ENCODE results near the gene TMA16.

TMA16 gene

GRCh38 chr4:163540977-163541376 is 46.5 kb downstream of the TMA16 start:
- Histone ChIP-seq H3K36me3 (ENCODE audit: control insufficient read depth, low read length) (no peaks in the 10 kb centered on the region), H3K9me2 (replicated peaks; ENCODE audit: control insufficient read depth, low read length) (no peaks in the 10 kb centered on the region), H4K20me1 (ENCODE audit: control insufficient read depth, insufficient read depth, low read depth, low read length) (no peaks in the 10 kb centered on the region), H3K4me1 (ENCODE audit: control insufficient read depth, low read length) (peaks cover 8% of the 10 kb centered on the region), H3K79me2 (ENCODE audit: control insufficient read depth, low read length) (no peaks in the 10 kb centered on the region), H3K4me3 (ENCODE audit: low read length) (no peak overlapping the region), H3K27ac (ENCODE audit: low read depth, low read length) (no peak overlapping the region), H3F3A (ENCODE audit: control insufficient read depth, insufficient read depth) (no peaks in the 10 kb centered on the region; the same call in 1 of the 2 replicates), H3K4me2 (ENCODE audit: low read length) (no peak overlapping the region), H3K27me3 (ENCODE audit: control insufficient read depth, low read length) (no peaks in the 10 kb centered on the region), H3K9me3 (ENCODE audit: control insufficient read depth, insufficient read depth, low read length) (no peaks in the 10 kb centered on the region)
- TF ChIP-seq CTCF (IDR thresholded peaks at IDR 0.05; ENCODE audit: low read depth, low read length, poor library complexity, severe bottlenecking) (no peak), EZH2phosphoT487 (IDR thresholded peaks at IDR 0.05; ENCODE audit: borderline replicate concordance, low read length) (no peak)

GRCh38 chr4:163542275-163542674 is 47.8 kb downstream of the TMA16 start:
- H3K9me3 ChIP-seq (ENCODE audit: control insufficient read depth, insufficient read depth, low read length): no peaks in the 10 kb centered on the region
- H3K27ac ChIP-seq (ENCODE audit: low read depth, low read length): no peak overlapping the region
- H3K4me2 ChIP-seq (ENCODE audit: low read length): no peak overlapping the region
- TF ChIP-seq EZH2phosphoT487 (IDR thresholded peaks at IDR 0.05; ENCODE audit: borderline replicate concordance, low read length): no peak
- no peak for TF ChIP-seq CTCF (IDR thresholded peaks at IDR 0.05; ENCODE audit: low read depth, low read length, poor library complexity, severe bottlenecking)
- no peaks in the 10 kb centered on the region for H3K79me2 ChIP-seq (ENCODE audit: control insufficient read depth, low read length)
- peaks cover 8% of the 10 kb centered on the region for H3K4me1 ChIP-seq (ENCODE audit: control insufficient read depth, low read length)
- no peak overlapping the region for H3K4me3 ChIP-seq (ENCODE audit: low read length)
- no peaks in the 10 kb centered on the region for H3K36me3 ChIP-seq (ENCODE audit: control insufficient read depth, low read length)
- H3K9me2 ChIP-seq (replicated peaks; ENCODE audit: control insufficient read depth, low read length): no peaks in the 10 kb centered on the region
- no peaks in the 10 kb centered on the region for H4K20me1 ChIP-seq (ENCODE audit: control insufficient read depth, insufficient read depth, low read depth, low read length)
- no peaks in the 10 kb centered on the region for H3K27me3 ChIP-seq (ENCODE audit: control insufficient read depth, low read length)
- H3F3A ChIP-seq (ENCODE audit: control insufficient read depth, insufficient read depth): no peaks in the 10 kb centered on the region

GRCh38 chr4:163544407-163545038 is 50.0 kb downstream of the TMA16 start:
- no peaks in the 10 kb centered on the region for H3K79me2 ChIP-seq (ENCODE audit: control insufficient read depth, low read length)
- H3K27me3 ChIP-seq (ENCODE audit: control insufficient read depth, low read length): no peaks in the 10 kb centered on the region
- TF ChIP-seq CTCF (IDR thresholded peaks at IDR 0.05; ENCODE audit: low read depth, low read length, poor library complexity, severe bottlenecking): peak; percentile 94
- no peak for TF ChIP-seq EZH2phosphoT487 (IDR thresholded peaks at IDR 0.05; ENCODE audit: borderline replicate concordance, low read length)
- no peaks in the 10 kb centered on the region for H3K9me2 ChIP-seq (replicated peaks; ENCODE audit: control insufficient read depth, low read length)
- H3F3A ChIP-seq (ENCODE audit: control insufficient read depth, insufficient read depth): no peaks in the 10 kb centered on the region; the same call in 1 of the 2 replicates
- H3K36me3 ChIP-seq (ENCODE audit: control insufficient read depth, low read length): no peaks in the 10 kb centered on the region
- no peaks in the 10 kb centered on the region for H4K20me1 ChIP-seq (ENCODE audit: control insufficient read depth, insufficient read depth, low read depth, low read length)
- H3K4me2 ChIP-seq (ENCODE audit: low read length): peak overlapping the region; percentile 58
- no peak overlapping the region for H3K27ac ChIP-seq (ENCODE audit: low read depth, low read length)
- H3K4me1 ChIP-seq (ENCODE audit: control insufficient read depth, low read length): peaks cover 18% of the 10 kb centered on the region
- H3K9me3 ChIP-seq (ENCODE audit: control insufficient read depth, insufficient read depth, low read length): no peaks in the 10 kb centered on the region
- H3K4me3 ChIP-seq (ENCODE audit: low read length): peak overlapping the region; percentile 39
